Activated T-helper 1 cell treated with anti-CD3 and anti-CD28 coated beads, Interleukin-12 subunit alpha, Interleukin-12 subunit beta, Interleukin-2, Interleukin-4 antibody, amounts not matched to agents 30 ng/mL and 10 ng/mL and 1 ng/mL, durations not matched to agents 14 hours and 24 hours and 36 hours (primary cell): ENCODE measurements around the gene HGFAC. TPM values are rescaled to one million over a fixed set of nuclear protein-coding genes. Genes with fewer than 3 reads are reported as not detected.

Experiments used
- DNase-seq: peaks from one replicate; pipeline ENCODE4 v3.0.0; 2021; ENCODE audit warnings: low spot score
- H3K27ac Mint-ChIP-seq: one replicate; pipeline ENCODE4 v1.8.0; 2021; ENCODE audit warnings: mild to moderate bottlenecking, mixed read lengths
- H3K27me3 Mint-ChIP-seq: one replicate; pipeline ENCODE4 v1.8.0; 2022; ENCODE audit warnings: mild to moderate bottlenecking, moderate library complexity, mixed read lengths; ENCODE audit not compliant: insufficient read depth
- H3K36me3 Mint-ChIP-seq: one replicate; pipeline ENCODE4 v1.8.0; 2021; ENCODE audit warnings: low read depth, mixed read lengths
- H3K4me1 Mint-ChIP-seq: one replicate; pipeline ENCODE4 v1.8.0; 2021; ENCODE audit warnings: low read depth, mixed read lengths
- H3K4me3 Mint-ChIP-seq: one replicate; pipeline ENCODE4 v1.8.0; 2021; ENCODE audit warnings: mild to moderate bottlenecking, moderate library complexity, mixed read lengths
- H3K9me3 Mint-ChIP-seq: one replicate; pipeline ENCODE4 v1.8.0; 2021; ENCODE audit warnings: mixed read lengths
- intact Hi-C: fragments of 100-400 bp; cut with micrococcal nuclease; formaldehyde crosslinking; loops from one replicate; pipeline ENCODE4 v1.15.1; 2024
- total RNA-seq: library from RNA; stranded (reverse); gene quantifications from 2 replicates; pipeline ENCODE4 v1.2.3, GENCODE V29; 2022

The HGFAC gene
- total RNA-seq, 1 donor from 2014 or later = not detected

GRCh38 chr4:3435686-3435956, 6.1 kb upstream of the HGFAC start:
- DNase-seq = no peak
- H3K36me3 Mint-ChIP-seq = no peaks in the 10 kb centered on the region
- no peaks in the 10 kb centered on the region for H3K27me3 Mint-ChIP-seq
- H3K27ac Mint-ChIP-seq = no peak overlapping the region
- intact Hi-C loops = no loop called here
- H3K4me3 Mint-ChIP-seq = no peak overlapping the region
- H3K4me1 Mint-ChIP-seq = no peaks in the 10 kb centered on the region
- no peaks in the 10 kb centered on the region for H3K9me3 Mint-ChIP-seq

DNA sequence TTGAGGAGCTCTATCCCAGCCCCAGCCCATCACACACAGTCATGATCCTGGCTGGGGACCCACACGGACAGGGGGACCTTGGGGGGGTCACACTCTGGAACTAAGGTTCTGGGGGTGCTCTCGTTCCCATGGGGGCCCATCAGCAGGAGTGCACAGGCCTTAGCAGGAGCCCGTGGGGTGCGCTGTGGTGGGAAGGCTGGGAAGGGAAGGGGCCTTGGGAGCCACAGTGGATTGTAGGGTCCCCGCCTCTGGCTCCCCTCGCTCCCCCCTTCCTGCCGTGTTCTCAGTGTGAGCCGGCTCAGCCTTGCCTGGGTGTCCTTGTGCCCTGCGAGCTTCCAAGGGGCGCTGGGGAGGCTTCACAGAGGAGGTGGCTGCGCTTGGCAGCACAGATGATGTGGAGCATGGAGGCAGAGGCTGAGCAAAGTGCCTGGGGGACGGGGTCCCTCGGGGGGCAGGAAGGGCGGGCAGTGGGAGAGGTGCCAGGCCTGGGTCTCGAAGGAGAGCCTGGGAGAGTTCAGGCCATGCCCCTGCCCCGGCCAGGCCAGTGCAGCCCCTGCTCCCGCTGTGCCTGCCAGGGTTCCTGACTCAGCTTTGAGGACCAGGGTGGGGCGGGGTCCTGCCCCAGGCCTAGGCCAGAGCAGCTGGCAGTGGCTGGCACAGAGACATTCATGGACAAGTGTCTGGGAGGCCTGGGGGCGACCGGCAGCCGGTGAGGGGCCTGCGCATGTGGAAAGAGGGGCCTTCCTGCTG, 5.5 kb upstream of the HGFAC start:
- no peaks in the 10 kb centered on the region for H3K27me3 Mint-ChIP-seq
- H3K9me3 Mint-ChIP-seq = no peaks in the 10 kb centered on the region
- no peaks in the 10 kb centered on the region for H3K4me1 Mint-ChIP-seq
- no peak overlapping the region for H3K27ac Mint-ChIP-seq
- H3K4me3 Mint-ChIP-seq = no peak overlapping the region
- intact Hi-C loops = no loop called here
- no peak for DNase-seq
- H3K36me3 Mint-ChIP-seq = no peaks in the 10 kb centered on the region

GRCh38 chr4:3436798-3437581, 4.8 kb upstream of the HGFAC start:
- Mint-ChIP-seq H3K4me3 (no peak overlapping the region), H3K27ac (no peak overlapping the region), H3K36me3 (no peaks in the 10 kb centered on the region), H3K4me1 (no peaks in the 10 kb centered on the region), H3K27me3 (no peaks in the 10 kb centered on the region), H3K9me3 (no peaks in the 10 kb centered on the region)
- DNase-seq = no peak
- intact Hi-C loops = no loop called here

- DNase-seq = no peak
- H3K4me3 Mint-ChIP-seq = no peak overlapping the region
- H3K36me3 Mint-ChIP-seq = no peaks in the 10 kb centered on the region
- no peaks in the 10 kb centered on the region for H3K4me1 Mint-ChIP-seq
- H3K27me3 Mint-ChIP-seq = no peaks in the 10 kb centered on the region
- H3K9me3 Mint-ChIP-seq = no peaks in the 10 kb centered on the region
- intact Hi-C loops = no loop called here
- no peak overlapping the region for H3K27ac Mint-ChIP-seq
Measured at GRCh38 chr4:3437582-3437936, 4.2 kb upstream of the HGFAC start.

DNA sequence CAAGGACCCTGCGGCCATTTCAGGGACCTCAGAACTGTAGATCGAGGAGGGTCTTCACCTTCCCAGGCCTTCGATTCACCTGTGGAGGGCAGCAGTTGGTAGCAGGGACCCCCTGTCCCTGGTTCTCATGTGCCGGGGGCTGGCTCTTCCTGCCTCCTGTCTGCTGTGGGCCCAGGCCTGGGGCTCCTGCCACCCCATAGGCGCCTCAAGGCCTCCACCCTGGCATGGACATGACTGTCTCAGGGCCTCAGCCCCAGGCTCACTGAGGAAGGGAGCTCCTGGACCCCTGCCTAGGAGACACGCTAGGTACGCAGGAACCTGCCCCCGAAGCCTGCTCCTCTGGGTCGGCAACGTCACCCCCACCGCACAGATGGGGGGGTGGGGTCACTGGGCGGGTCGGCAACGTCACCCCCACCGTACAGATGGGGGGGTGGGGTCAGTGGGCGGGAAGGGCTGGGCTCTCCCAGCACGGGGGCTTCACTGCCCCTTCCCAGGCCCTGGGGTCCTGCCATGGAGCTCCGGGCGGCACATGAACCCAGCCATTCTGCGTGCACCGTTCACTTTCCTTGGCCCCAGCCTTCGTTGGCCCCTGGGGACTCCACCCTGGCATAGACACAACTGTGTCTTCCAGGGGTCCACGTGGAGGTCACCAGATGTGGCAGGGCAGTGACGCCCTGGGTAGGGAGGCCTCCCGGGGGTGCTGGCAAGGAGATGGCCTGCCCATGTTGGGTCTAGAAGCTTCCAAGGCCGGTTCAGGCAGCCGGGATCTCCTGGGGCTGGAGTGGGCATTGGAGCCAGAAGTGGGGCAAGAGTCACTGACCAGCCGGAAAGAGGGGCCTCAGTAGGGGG, 3.5 kb upstream of the HGFAC start:
- Mint-ChIP-seq H3K4me3 (no peak overlapping the region), H3K36me3 (no peaks in the 10 kb centered on the region), H3K27me3 (no peaks in the 10 kb centered on the region), H3K9me3 (no peaks in the 10 kb centered on the region), H3K4me1 (no peaks in the 10 kb centered on the region), H3K27ac (no peak overlapping the region)
- DNase-seq = no peak
- intact Hi-C loops = no loop called here

- no peaks in the 10 kb centered on the region for H3K36me3 Mint-ChIP-seq
- H3K4me1 Mint-ChIP-seq = no peaks in the 10 kb centered on the region
- no peak overlapping the region for H3K4me3 Mint-ChIP-seq
- H3K27ac Mint-ChIP-seq = no peak overlapping the region
- H3K27me3 Mint-ChIP-seq = no peaks in the 10 kb centered on the region
- intact Hi-C loops = no loop called here
- no peaks in the 10 kb centered on the region for H3K9me3 Mint-ChIP-seq
- no peak for DNase-seq
Measured at GRCh38 chr4:3438847-3439180, 3.0 kb upstream of the HGFAC start.

DNA sequence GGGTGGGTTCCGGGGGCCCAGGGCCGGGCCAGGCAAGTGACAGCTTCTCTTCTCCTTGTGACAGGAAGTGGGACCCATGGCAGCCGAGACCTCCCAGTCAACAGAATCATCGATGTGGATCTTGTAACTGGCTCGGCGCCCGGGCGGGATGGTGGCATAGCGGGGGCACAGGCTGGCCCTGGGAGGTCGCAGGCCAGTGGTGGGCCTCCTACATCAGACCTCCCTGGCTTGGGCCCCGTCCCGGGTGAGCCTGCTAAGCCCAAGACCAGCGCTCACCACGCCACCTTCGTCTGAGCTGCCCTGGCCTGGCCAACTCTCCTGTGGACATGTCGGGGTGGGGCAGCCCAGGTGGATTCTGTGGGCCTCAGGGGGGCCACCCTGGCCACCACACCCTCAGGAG, 2.4 kb upstream of the HGFAC start:
- H3K36me3 Mint-ChIP-seq = no peaks in the 10 kb centered on the region
- H3K27me3 Mint-ChIP-seq = no peaks in the 10 kb centered on the region
- H3K4me1 Mint-ChIP-seq = no peaks in the 10 kb centered on the region
- DNase-seq = no peak
- H3K4me3 Mint-ChIP-seq = no peak overlapping the region
- H3K9me3 Mint-ChIP-seq = no peaks in the 10 kb centered on the region
- intact Hi-C loops = no loop called here
- H3K27ac Mint-ChIP-seq = no peak overlapping the region

- Mint-ChIP-seq H3K9me3 (no peaks in the 10 kb centered on the region), H3K36me3 (no peaks in the 10 kb centered on the region), H3K27ac (no peak overlapping the region), H3K27me3 (no peaks in the 10 kb centered on the region), H3K4me3 (no peak overlapping the region), H3K4me1 (no peaks in the 10 kb centered on the region)
- intact Hi-C loops = no loop called here
- DNase-seq = no peak
Measured at GRCh38 chr4:3440011-3440410, 1.8 kb upstream of the HGFAC start.

GRCh38 chr4:3440979-3441500, 728 bp upstream of the HGFAC start:
- H3K27ac Mint-ChIP-seq = no peak overlapping the region
- DNase-seq = no peak
- no peaks in the 10 kb centered on the region for H3K36me3 Mint-ChIP-seq
- no peaks in the 10 kb centered on the region for H3K9me3 Mint-ChIP-seq
- no peak overlapping the region for H3K4me3 Mint-ChIP-seq
- intact Hi-C loops = no loop called here
- no peaks in the 10 kb centered on the region for H3K27me3 Mint-ChIP-seq
- no peaks in the 10 kb centered on the region for H3K4me1 Mint-ChIP-seq

GRCh38 chr4:3442460-3442958, 741 bp downstream of the HGFAC start:
- Mint-ChIP-seq H3K4me1 (no peaks in the 10 kb centered on the region), H3K4me3 (no peak overlapping the region), H3K36me3 (no peaks in the 10 kb centered on the region), H3K27ac (no peak overlapping the region), H3K9me3 (no peaks in the 10 kb centered on the region), H3K27me3 (no peaks in the 10 kb centered on the region)
- no peak for DNase-seq
- intact Hi-C loops = no loop called here

- intact Hi-C loops = loop anchor here (1.0 kb wide), 2 partner anchors 249 to 337 kb away; no protein-coding TSS in a partner anchor
- Mint-ChIP-seq H3K9me3 (no peaks in the 10 kb centered on the region), H3K27ac (no peak overlapping the region)
Measured at GRCh38 chr4:3442959-3443749, 1.4 kb downstream of the HGFAC start.

GRCh38 chr4:3443750-3444309, 2.1 kb downstream of the HGFAC start:
- Mint-ChIP-seq H3K4me1 (no peaks in the 10 kb centered on the region), H3K27me3 (no peaks in the 10 kb centered on the region), H3K27ac (no peak overlapping the region), H3K4me3 (no peak overlapping the region), H3K36me3 (no peaks in the 10 kb centered on the region), H3K9me3 (no peaks in the 10 kb centered on the region)
- no peak for DNase-seq
- intact Hi-C loops = loop anchor here (1.0 kb wide), 2 partner anchors 250 to 338 kb away; no protein-coding TSS in a partner anchor

More at GRCh38 chr4:3442959-3443749, 1.4 kb downstream of the HGFAC start:
- Mint-ChIP-seq H3K27me3 (no peaks in the 10 kb centered on the region), H3K4me3 (no peak overlapping the region), H3K4me1 (no peaks in the 10 kb centered on the region), H3K36me3 (no peaks in the 10 kb centered on the region)
- DNase-seq = peak; percentile 43
